SH-SY5Y (cell line): ENCODE results near the gene PER2.

Experiments used
- GATA2 ChIP-seq: IDR thresholded peaks from 2 replicates; pipeline ENCODE4 v1.6.1; 2011; ENCODE audit warnings: mild to moderate bottlenecking, low read depth, low read length
- GATA3 ChIP-seq: IDR thresholded peaks from 2 replicates; pipeline ENCODE4 v1.6.1; 2011; ENCODE audit warnings: low read depth, mild to moderate bottlenecking, low read length, moderate library complexity

Gene PER2, protein sequence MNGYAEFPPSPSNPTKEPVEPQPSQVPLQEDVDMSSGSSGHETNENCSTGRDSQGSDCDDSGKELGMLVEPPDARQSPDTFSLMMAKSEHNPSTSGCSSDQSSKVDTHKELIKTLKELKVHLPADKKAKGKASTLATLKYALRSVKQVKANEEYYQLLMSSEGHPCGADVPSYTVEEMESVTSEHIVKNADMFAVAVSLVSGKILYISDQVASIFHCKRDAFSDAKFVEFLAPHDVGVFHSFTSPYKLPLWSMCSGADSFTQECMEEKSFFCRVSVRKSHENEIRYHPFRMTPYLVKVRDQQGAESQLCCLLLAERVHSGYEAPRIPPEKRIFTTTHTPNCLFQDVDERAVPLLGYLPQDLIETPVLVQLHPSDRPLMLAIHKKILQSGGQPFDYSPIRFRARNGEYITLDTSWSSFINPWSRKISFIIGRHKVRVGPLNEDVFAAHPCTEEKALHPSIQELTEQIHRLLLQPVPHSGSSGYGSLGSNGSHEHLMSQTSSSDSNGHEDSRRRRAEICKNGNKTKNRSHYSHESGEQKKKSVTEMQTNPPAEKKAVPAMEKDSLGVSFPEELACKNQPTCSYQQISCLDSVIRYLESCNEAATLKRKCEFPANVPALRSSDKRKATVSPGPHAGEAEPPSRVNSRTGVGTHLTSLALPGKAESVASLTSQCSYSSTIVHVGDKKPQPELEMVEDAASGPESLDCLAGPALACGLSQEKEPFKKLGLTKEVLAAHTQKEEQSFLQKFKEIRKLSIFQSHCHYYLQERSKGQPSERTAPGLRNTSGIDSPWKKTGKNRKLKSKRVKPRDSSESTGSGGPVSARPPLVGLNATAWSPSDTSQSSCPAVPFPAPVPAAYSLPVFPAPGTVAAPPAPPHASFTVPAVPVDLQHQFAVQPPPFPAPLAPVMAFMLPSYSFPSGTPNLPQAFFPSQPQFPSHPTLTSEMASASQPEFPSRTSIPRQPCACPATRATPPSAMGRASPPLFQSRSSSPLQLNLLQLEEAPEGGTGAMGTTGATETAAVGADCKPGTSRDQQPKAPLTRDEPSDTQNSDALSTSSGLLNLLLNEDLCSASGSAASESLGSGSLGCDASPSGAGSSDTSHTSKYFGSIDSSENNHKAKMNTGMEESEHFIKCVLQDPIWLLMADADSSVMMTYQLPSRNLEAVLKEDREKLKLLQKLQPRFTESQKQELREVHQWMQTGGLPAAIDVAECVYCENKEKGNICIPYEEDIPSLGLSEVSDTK (N-terminal part only)

DNA sequence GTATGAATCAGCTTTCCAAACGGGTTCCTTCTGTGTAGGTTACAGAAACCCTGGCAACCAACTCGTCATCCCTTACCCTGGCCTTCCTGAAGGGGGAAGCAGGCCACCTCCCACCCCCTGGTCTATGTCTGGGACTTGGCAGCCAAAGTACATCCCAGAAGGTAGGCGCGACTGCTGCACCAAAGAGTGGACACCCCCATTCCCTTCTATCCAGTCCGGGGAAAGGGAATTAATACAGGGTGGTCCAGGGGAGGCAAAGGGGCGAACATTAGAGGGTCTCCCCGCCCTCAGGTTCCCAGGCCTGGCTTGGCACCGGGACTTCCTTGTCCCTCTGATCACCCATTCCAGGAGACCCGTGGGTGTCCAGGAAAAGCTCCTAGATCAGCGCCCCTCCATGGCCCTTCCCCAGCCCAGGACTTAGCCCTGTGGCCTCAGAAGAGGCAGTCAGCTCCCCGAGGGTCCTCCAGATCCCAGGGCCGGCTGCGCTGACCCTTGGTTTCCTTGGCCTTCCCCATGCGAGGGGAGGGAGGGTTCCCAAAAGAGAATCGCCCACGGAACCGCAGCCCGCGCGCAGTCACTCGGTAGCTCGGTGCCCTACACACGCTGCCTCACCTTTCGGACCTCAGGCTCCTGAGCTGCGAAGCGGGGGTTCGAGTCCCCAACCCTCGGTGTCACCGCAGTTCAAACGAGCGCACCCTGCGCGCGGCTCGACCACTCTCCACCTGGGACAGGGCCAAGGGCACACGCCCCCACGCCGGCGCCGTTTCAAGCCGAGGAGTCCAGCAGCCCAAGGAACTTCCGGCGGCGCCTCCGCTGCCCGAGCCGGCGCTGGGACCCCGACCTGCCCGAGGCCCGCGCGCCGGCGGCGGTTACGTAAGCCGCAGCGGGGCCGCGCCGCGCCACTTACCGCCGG lies at the start of gene PER2:
PER2 (minus strand) TSS at position 874 of the 913 bp plus-strand sequence. CDS start 10,674 bp downstream, outside the sequence.
- TF ChIP-seq GATA2 (no peak), GATA3 (no peak)

DNA sequence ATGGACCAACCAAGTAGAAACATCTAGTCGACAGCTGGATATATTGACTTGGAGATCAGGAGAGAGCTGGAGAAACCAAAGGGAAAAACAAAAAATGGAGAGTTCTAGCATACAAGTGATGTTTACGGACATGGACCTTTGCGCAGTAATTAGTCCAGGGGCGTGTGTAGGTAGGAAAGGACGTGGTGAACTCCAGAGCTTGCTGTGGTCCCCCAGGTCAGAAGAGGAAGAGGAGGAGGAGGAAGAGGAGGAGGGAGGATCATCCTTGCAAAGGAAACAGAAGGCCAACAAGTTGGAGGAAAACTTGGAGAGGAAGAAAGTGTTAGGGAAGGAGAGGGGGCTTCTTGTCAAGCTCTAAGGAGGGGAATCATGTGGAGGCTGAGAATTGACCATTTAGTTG lies 49.4 kb upstream of the PER2 start:
- TF ChIP-seq GATA2: no peak
- TF ChIP-seq GATA3: no peak

DNA sequence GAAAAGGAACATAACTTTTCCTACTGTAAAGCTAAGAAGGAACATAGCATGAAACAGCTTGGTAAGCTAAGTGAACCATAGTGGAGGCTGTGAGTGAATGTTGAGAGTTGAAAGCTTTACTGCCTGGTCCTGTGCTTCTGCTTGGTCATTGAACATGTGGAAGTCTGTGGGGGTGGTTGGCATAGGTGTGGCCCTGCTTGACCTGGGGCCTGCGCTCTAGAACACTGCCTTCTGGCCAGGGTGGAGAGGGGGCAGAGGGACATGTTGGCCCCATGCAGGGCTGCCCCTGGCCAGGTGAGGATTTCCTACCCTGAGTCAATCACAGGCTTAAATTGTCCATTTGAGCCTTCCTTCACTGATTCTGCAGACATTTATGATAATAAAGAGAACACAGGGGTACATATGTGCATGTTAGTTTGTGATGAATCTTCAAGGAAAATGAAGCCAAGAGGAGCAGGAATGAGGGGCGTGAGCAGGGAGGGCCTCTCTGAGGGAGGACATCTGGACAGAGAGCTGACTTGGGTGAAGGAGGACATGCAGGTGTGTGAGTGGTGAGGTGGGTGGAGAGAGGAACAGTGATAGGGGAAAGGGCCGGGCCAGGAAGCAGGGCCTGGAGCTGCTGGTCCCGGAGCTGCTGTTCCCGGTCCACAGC lies 48.5 kb upstream of the PER2 start:
- no peak for TF ChIP-seq GATA2
- TF ChIP-seq GATA3: no peak

DNA sequence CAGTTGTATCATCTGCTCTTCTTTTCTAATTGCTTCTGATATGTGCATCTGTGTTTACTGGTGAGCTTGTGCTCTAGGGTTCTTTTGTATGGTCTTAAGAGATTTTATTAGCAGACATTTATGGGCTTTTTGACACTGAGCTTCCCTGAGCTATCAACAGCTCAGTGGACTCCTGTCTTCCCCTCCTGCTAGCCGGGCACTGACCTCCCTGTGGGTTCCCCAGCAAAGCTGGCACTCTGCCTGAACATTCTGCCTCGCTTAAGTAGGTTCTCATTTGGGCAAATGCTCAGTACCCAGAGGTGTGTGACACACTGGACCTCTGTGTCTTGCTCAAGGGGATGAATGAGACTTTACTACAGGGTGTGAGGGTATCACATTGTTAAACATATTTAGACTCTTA lies 47.7 kb upstream of the PER2 start:
- TF ChIP-seq GATA3: no peak
- no peak for TF ChIP-seq GATA2

DNA sequence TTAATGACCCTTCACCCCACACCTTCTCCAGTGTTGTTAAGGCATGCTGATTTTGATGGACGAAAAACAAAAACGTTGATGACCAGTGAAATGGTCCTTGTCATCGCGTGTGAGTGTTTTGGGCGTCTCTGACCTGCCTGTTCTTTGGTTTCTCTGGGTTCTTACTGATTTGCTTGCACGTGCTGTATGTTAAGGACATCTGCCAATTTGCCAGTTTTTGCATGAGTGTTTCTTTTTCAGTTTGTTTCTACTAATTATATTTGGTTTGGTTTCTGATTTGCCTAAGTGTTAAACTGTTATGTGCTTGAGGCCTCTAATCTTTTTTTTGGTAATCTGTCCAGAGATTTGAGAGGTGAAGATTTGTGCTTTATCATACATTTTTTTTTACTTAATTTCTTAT lies 46.5 kb upstream of the PER2 start:
- no peak for TF ChIP-seq GATA3
- no peak for TF ChIP-seq GATA2

DNA sequence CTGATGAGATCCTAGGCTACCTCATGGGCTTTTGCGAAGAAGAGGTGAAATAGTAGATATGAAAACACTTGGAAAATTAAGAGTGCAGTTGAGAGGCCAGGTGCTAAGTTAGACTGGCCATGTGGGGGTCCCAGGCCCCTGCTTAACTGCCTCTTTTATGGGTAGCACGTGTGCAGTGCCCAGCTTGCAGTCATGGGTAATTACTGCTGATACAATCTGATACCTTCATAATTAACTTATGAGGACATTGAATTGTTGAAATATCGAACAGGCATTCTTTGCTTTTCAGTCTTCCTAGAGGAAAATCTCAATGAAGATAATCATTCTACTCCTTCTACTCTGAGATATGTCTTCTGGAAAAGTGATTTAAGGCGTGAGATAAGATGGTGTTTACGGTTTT lies 43.5 kb upstream of the PER2 start:
- TF ChIP-seq GATA2 (peak; percentile 56), GATA3 (peak; percentile 52)

DNA sequence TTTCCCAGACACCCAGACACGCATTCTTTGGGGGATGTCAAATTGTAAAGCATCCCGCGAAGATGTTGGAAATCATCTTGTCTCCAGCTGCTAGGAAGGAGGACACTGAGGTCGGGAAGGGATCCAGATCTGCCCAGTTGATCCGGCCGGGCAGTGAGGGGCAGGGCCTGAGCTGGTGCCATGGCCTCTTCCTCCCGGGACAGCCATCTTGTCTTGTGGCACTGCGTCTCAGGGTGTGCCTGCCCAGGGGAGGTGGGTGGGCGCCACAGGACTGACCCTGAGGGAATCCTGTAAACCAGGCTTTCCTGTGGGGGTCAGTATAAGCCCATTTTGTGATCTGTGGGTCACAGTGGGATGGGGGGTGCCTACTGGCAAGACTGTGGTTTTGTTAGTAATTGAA lies 42.0 kb upstream of the PER2 start:
- TF ChIP-seq GATA2 (no peak), GATA3 (no peak)

DNA sequence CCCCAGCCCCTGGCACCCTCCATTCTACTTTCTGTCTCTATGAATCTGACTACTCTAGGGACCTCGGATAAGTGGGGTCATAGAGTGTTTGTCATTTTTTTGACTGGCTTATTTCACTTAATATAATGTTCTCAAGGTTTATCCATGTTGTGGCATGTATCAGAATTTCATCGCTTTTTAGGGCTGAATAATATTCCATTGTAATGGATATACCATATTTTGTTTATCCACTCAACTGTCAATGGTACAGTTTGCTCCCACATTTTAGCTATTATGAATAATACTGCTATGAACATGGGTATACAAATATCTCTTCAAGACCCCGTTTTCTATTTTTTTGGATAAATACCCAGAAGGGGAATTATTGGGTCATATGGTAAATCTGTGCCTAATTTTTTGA lies 39.3 kb upstream of the PER2 start:
- TF ChIP-seq GATA2: no peak
- TF ChIP-seq GATA3: no peak

DNA sequence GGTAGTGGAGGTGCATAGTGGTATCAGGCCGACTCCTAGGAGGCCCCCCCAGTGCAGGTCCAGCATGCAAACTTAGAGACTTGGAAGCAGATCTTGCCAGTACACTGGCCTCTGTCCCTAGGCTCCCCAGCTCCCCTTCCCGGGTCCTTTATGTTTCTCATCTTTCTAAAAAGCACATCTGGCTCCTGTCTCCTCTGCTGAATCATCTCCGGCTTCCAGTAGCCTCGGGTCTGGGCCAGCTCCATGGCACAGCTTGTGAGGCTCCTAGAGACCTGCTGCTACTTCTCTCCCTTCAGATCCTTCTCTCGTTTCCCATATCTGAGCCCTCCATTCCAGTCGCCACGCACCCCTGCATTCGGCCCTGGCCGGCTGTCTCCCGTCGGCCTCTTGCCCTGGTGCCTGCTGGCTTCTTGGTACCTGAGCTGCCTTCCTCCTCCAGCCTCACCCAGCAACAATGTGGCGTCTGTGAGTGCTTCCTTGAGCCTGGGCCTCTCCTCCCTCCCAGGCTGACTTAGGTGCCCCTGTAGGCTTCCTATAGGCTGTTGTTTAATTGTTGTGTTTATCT lies 38.5 kb upstream of the PER2 start:
- no peak for TF ChIP-seq GATA2
- no peak for TF ChIP-seq GATA3

DNA sequence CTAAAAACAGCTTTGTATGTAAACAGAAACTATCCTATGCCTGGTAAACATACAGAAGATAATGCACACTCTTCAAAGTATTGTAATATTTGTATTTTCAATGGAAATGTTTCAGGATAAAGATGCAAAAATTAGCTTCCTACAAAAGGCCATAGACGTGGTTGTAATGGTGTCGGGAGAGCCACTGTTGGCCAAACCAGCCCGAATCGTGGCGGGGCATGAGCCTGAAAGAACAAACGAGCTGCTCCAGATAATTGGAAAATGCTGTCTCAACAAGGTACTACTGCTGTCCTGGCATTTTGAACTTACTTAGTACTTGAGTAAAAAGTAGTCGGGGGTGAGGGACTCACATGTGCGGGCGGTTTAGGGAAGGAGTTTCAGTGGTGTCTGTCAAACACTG lies 37.3 kb upstream of the PER2 start:
- TF ChIP-seq GATA3 (no peak), GATA2 (no peak)

DNA sequence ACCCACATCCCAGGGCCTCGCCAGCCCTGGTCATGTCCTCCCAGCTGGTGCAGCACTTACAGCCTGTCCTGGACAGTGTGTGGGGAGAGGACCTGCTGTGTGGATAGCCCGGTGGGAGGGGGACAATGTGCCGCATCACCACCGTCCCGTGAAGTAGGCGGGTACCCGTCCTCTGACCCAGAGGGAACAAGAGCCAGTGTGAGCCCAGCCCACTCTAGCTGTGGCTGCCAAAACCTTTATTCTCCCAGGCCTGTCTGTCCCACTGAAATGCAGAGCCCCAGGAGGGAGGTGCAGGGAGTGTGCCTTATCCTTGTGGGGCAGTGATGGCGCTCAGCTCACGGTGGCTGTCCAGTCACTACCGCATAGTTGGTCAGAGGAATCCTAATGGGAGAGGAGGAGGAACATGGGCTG lies 33.6 kb upstream of the PER2 start:
- TF ChIP-seq GATA2: no peak
- no peak for TF ChIP-seq GATA3

DNA sequence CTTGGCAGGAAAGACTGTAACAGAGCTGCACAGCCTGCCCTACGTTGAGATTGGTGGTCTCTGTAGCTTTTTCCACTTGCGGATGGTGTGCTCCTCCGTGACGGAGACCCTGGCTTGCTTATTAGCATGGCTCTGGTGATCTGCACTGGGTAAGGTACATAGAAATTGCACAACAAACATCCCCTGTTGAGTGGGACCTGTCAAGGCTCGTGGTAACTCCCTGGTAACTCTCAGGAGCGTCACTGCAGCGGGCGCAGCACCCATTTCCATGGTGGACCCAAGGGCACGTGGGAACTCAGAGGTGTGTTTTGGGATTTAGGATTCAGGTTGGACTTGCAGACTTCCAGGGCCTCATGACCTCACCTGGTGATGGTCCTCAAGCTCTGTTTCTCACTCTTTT lies 33.1 kb upstream of the PER2 start:
- TF ChIP-seq GATA3 (no peak), GATA2 (no peak)
